H9 (cell line): ENCODE data around the gene PTPN7. TPM values are rescaled to one million over a fixed set of nuclear protein-coding genes. Genes with fewer than 3 reads are reported as not detected.
A peak's percentile ranks its signal among the peaks of the same experiment; 100 is the strongest.

Experiments
- DNase-seq: peaks from one replicate; pipeline ENCODE4 v3.0.0-alpha.2; 2017
- H2AFZ ChIP-seq: one replicate; pipeline ENCODE4 v1.6.1; 2013; ENCODE audit warnings: mild to moderate bottlenecking, low read length, control low read depth, moderate library complexity
- H2AK5ac ChIP-seq: 2 replicates; pipeline ENCODE4 v1.6.1; 2013; ENCODE audit warnings: low read length, control low read depth, mixed read lengths; ENCODE audit not compliant: insufficient read length
- H2BK120ac ChIP-seq: one replicate; pipeline ENCODE4 v1.6.1; 2013; ENCODE audit warnings: low read depth, mild to moderate bottlenecking, low read length, control low read depth, inconsistent platforms; ENCODE audit not compliant: poor library complexity, severe bottlenecking
- H2BK12ac ChIP-seq: 2 replicates; pipeline ENCODE4 v1.6.1; 2013; ENCODE audit warnings: low read length, control low read depth, mixed read lengths, low read depth; ENCODE audit not compliant: insufficient read length
- H2BK15ac ChIP-seq: 2 replicates; pipeline ENCODE4 v1.6.1; 2013; ENCODE audit warnings: low read depth, low read length, control low read depth
- H2BK20ac ChIP-seq: one replicate; pipeline ENCODE4 v1.6.1; 2013; ENCODE audit warnings: low read depth, mild to moderate bottlenecking, low read length, control low read depth, inconsistent platforms; ENCODE audit not compliant: poor library complexity, severe bottlenecking
- H2BK5ac ChIP-seq: 2 replicates; pipeline ENCODE4 v1.6.1; 2013; ENCODE audit warnings: low read length, control low read depth, mixed read lengths; ENCODE audit not compliant: insufficient read length
- H3K14ac ChIP-seq: 2 replicates; pipeline ENCODE4 v1.6.1; 2013; ENCODE audit warnings: low read length, control low read depth; ENCODE audit not compliant: insufficient read depth
- H3K18ac ChIP-seq: 2 replicates; pipeline ENCODE4 v1.6.1; 2013; ENCODE audit warnings: low read depth, mild to moderate bottlenecking, mixed read lengths, low read length, control low read depth; ENCODE audit not compliant: insufficient read length
- H3K23ac ChIP-seq: 2 replicates; pipeline ENCODE4 v1.6.1; 2013; ENCODE audit warnings: low read length, control low read depth, mixed read lengths, low read depth; ENCODE audit not compliant: insufficient read length
- H3K23me2 ChIP-seq: 2 replicates; pipeline ENCODE4 v1.6.1; 2013; ENCODE audit warnings: low read depth, mild to moderate bottlenecking, mixed read lengths, low read length, control low read depth; ENCODE audit not compliant: insufficient read length, poor library complexity, severe bottlenecking
- H3K27ac ChIP-seq: 2 replicates; pipeline ENCODE4 v1.5.1; 2013; ENCODE audit warnings: low read length, control low read depth, mixed read lengths, low read depth; ENCODE audit not compliant: insufficient read length
- H3K27me3 ChIP-seq: 2 replicates; pipeline ENCODE4 v1.6.1; 2013; ENCODE audit warnings: low read length, control low read depth, inconsistent platforms; ENCODE audit not compliant: insufficient read depth
- H3K4ac ChIP-seq: 2 replicates; pipeline ENCODE4 v1.6.1; 2013; ENCODE audit warnings: low read depth, mild to moderate bottlenecking, control low read depth, inconsistent platforms, low read length, moderate library complexity
- H3K4me1 ChIP-seq: 2 replicates; pipeline ENCODE4 v1.6.1; 2013; ENCODE audit warnings: low read length, control low read depth, inconsistent platforms; ENCODE audit not compliant: insufficient read depth
- H3K4me2 ChIP-seq: 2 replicates; pipeline ENCODE4 v1.6.1; 2013; ENCODE audit warnings: low read length, control low read depth, mixed read lengths; ENCODE audit not compliant: insufficient read length, insufficient read depth
- H3K56ac ChIP-seq: 2 replicates; pipeline ENCODE4 v1.6.1; 2013; ENCODE audit warnings: low read depth, mild to moderate bottlenecking, mixed read lengths, low read length, control low read depth; ENCODE audit not compliant: insufficient read length
- H3K79me1 ChIP-seq: 2 replicates; pipeline ENCODE4 v1.6.1; 2013; ENCODE audit warnings: low read depth, mild to moderate bottlenecking, moderate library complexity, low read length, control low read depth, inconsistent platforms; ENCODE audit not compliant: insufficient read depth, poor library complexity, severe bottlenecking
- H3K79me2 ChIP-seq: 2 replicates; pipeline ENCODE4 v1.6.1; 2013; ENCODE audit warnings: low read length, control low read depth, inconsistent platforms; ENCODE audit not compliant: insufficient read depth
- H3K9ac ChIP-seq: 2 replicates; pipeline ENCODE4 v1.6.1; 2013; ENCODE audit warnings: low read length, control low read depth, mixed read lengths; ENCODE audit not compliant: insufficient read length; ENCODE audit errors: extremely low read depth
- H3K9me3 ChIP-seq: one replicate; pipeline ENCODE4 v1.6.1; 2013; ENCODE audit warnings: low read depth, low read length, inconsistent platforms; ENCODE audit not compliant: control insufficient read depth
- H3T11ph ChIP-seq: one replicate; pipeline ENCODE4 v1.6.1; 2013; ENCODE audit warnings: mild to moderate bottlenecking, low read length, control low read depth, inconsistent platforms
- H4K20me1 ChIP-seq: one replicate; pipeline ENCODE4 v1.6.1; 2013; ENCODE audit not compliant: control insufficient read depth, insufficient read length, insufficient read depth
- H4K5ac ChIP-seq: 2 replicates; pipeline ENCODE4 v1.6.1; 2013; ENCODE audit warnings: low read depth, mild to moderate bottlenecking, mixed read lengths, low read length, control low read depth; ENCODE audit not compliant: insufficient read length
- H4K8ac ChIP-seq: replicated peaks from 2 replicates; pipeline ENCODE4 v1.6.1; 2013; ENCODE audit warnings: low read length, control low read depth, mixed read lengths, low read depth; ENCODE audit not compliant: insufficient read length
- H4K91ac ChIP-seq: 2 replicates; pipeline ENCODE4 v1.6.1; 2013; ENCODE audit warnings: low read depth, mild to moderate bottlenecking, moderate library complexity, mixed read lengths, low read length, control low read depth; ENCODE audit not compliant: insufficient read length
- H3K27ac Mint-ChIP-seq, 3 experiments: 2 replicates in 2 of 3; 3 replicates in 1 of 3; pipeline ENCODE4 v1.8.0; 2020 to 2021; ENCODE audit warnings: mixed read lengths in 3 of 3, mild to moderate bottlenecking in 1 of 3, moderate library complexity in 1 of 3
- H3K27me3 Mint-ChIP-seq: 2 replicates; pipeline ENCODE4 v1.8.0; 2021; ENCODE audit warnings: low read depth, mild to moderate bottlenecking, moderate library complexity, mixed read lengths
- H3K36me3 Mint-ChIP-seq, 3 experiments: 2 replicates in 2 of 3; 3 replicates in 1 of 3; pipeline ENCODE4 v1.8.0; 2020 to 2021; ENCODE audit warnings: low read depth in 3 of 3, mixed read lengths in 3 of 3; ENCODE audit not compliant: insufficient read depth in 1 of 3
- H3K4me1 Mint-ChIP-seq, 2 experiments: 2 replicates each; pipeline ENCODE4 v1.8.0; 2020; ENCODE audit warnings: mixed read lengths in 2 of 2
- H3K4me3 Mint-ChIP-seq, 2 experiments: 2 replicates in 1 of 2; 3 replicates in 1 of 2; pipeline ENCODE4 v1.8.0; 2020 to 2021; ENCODE audit warnings: mild to moderate bottlenecking in 2 of 2, mixed read lengths in 2 of 2, moderate library complexity in 1 of 2
- H3K9me3 Mint-ChIP-seq, 2 experiments: 2 replicates in 1 of 2; 3 replicates in 1 of 2; pipeline ENCODE4 v1.8.0; 2020; ENCODE audit warnings: mild to moderate bottlenecking in 2 of 2, mixed read lengths in 2 of 2, moderate library complexity in 1 of 2
- WGBS: extraction: QIAGEN DNeasy Blood & Tissue Kit; methylation state at CpG from one replicate; pipeline ENCODE4 v1.1.7; 2013; ENCODE audit warnings: missing lambda C conversion rate, low lambda C conversion rate, mixed read lengths; ENCODE audit not compliant: insufficient read length; ENCODE audit errors: extremely low coverage; 5-methylcytosine and 5-hydroxymethylcytosine counted together
- total RNA-seq: library from RNA; stranded (reverse); gene quantifications from 2 replicates; pipeline ENCODE4 v1.2.1, GENCODE V29; 2021
- TF ChIP-seq, protein P1 (sequence below): fragments of 200-600 bp; sonication (generic); conservative IDR thresholded peaks from 3 replicates; pipeline ENCODE4 v1.8.0; 2021; ENCODE audit warnings: antibody characterized with exemption, mild to moderate bottlenecking

The PTPN7 gene
- total RNA-seq, 1 experiment from 2014 or later: 0.72 TPM

DNA sequence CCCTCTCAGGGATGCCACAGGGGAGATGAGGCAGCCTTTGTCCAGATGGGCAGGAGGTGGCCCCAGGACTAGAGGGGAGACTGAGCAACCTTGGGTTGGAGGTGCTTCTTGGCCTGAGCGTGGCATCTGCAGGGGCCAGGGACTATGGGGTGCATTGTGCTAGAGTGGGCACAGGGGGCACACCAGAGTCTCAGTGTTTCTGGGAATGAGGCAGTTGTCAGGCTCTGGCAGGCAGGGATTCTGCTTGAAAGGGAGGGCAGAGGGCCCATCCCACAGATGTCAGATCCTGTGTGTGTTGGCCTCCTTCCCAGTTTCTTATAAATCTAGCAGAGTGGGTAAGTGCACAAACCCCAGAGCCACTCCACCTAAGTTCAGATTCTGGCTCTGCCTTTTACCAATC, 46.9 kb upstream of the PTPN7 start:
- no peak overlapping the region for H3K9ac ChIP-seq
- H2AFZ ChIP-seq: no peak overlapping the region
- no peak overlapping the region for H2BK12ac ChIP-seq
- H2BK20ac ChIP-seq: no peak overlapping the region
- no peaks in the 10 kb centered on the region for H3K4me1 ChIP-seq
- H2BK5ac ChIP-seq: no peak overlapping the region
- Mint-ChIP-seq H3K27me3 (peaks cover 5% of the 10 kb centered on the region; the same call in 1 of the 2 replicates), H3K36me3 (no peaks in the 10 kb centered on the region), H3K4me3 (no peak overlapping the region), H3K4me1 (peaks cover 0 to 10% of the 10 kb centered on the region in 2 experiments; a peak in 3 of 4 replicates), H3K9me3 (no peaks in the 10 kb centered on the region), H3K27ac (no peak overlapping the region)
- no peaks in the 10 kb centered on the region for H4K20me1 ChIP-seq
- H4K5ac ChIP-seq: no peak overlapping the region
- no peaks in the 10 kb centered on the region for H3K27me3 ChIP-seq
- no peak overlapping the region for H2BK15ac ChIP-seq
- H3K27ac ChIP-seq: no peak overlapping the region
- H3K23me2 ChIP-seq: no peaks in the 10 kb centered on the region
- H2AK5ac ChIP-seq: no peak overlapping the region
- no peak overlapping the region for H3K23ac ChIP-seq
- no peak overlapping the region for H3K14ac ChIP-seq
- no peak overlapping the region for H4K8ac ChIP-seq
- no peaks in the 10 kb centered on the region for H3K79me1 ChIP-seq
- H2BK120ac ChIP-seq: no peak overlapping the region
- H3T11ph ChIP-seq: no peak overlapping the region
- no CpG with 5 or more reads among the region's 1 CpG for WGBS
- H3K9me3 ChIP-seq: no peaks in the 10 kb centered on the region
- no peak overlapping the region for H3K4me2 ChIP-seq
- H3K56ac ChIP-seq: no peak overlapping the region
- no peak overlapping the region for H4K91ac ChIP-seq
- no peak overlapping the region for H3K18ac ChIP-seq
- H3K79me2 ChIP-seq: no peaks in the 10 kb centered on the region
- no peak for DNase-seq
- TF ChIP-seq, protein P1, sequence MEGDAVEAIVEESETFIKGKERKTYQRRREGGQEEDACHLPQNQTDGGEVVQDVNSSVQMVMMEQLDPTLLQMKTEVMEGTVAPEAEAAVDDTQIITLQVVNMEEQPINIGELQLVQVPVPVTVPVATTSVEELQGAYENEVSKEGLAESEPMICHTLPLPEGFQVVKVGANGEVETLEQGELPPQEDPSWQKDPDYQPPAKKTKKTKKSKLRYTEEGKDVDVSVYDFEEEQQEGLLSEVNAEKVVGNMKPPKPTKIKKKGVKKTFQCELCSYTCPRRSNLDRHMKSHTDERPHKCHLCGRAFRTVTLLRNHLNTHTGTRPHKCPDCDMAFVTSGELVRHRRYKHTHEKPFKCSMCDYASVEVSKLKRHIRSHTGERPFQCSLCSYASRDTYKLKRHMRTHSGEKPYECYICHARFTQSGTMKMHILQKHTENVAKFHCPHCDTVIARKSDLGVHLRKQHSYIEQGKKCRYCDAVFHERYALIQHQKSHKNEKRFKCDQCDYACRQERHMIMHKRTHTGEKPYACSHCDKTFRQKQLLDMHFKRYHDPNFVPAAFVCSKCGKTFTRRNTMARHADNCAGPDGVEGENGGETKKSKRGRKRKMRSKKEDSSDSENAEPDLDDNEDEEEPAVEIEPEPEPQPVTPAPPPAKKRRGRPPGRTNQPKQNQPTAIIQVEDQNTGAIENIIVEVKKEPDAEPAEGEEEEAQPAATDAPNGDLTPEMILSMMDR: peak; percentile 45; the same call in 2 of the 3 replicates
- no peak overlapping the region for H3K4ac ChIP-seq
